Activated gamma-delta T cell treated with anti-CD3 and anti-CD28 coated beads, Interleukin-2, amount 50 U/mL, for 16 hours (primary cell): Measurements from ENCODE around the gene ITGB7.
"Not testable (repeated sequence)": the region's sequence is repeated elsewhere in the genome, so short reads cannot be mapped to it uniquely, and the experiment has no call there.

Source experiments
- DNase-seq: peaks from one replicate; pipeline ENCODE4 v3.0.0-alpha.2; 2020; ENCODE audit warnings: low read depth

Gene ITGB7

DNA sequence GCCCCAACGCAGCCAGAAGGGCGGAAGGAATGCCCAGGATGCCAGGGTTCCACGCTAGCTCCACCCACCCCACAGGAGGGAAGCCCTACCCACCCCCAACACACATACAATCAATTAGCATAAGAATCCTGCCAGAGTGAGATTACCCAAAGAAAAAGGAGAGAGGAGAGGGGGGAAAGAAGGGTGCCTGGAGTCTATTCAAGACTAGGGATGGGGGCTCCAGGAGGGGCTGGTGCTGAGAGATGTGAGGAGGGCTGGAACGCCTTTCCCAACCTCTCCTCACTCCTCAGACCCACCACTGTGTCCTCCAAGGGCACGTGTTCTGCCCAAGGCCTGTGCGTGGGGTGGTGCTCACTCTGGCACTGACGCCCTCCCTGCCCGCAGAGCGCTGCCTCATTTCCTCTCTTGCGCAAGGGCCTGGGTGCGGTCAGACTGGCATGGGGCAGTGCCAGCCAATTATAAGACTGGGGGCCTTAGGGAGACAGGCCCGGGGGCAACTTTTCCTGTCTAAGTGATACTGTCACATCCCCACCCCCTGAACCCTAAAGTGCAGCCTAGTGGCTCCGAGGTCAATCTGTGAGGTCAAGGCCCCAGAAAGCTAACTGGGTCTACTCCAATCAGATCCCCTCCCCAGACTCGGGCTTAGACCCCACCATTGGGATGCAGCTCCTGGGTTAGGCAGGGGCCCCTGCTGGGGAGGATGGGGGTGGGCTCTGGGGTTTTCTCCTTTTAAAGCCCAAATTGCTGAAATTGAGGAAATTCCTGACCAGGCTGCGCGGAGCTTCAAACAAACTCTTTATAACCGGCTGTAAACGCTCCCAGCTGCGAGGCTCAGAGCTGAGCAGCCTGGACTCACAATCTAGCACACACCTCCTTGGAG, 10.2 kb upstream of the ITGB7 start:
- no peak for DNase-seq

- no peak for DNase-seq
These were observed 8.4 kb upstream of the ITGB7 start for GRCh38 chr12:53215497-53215896.

DNA sequence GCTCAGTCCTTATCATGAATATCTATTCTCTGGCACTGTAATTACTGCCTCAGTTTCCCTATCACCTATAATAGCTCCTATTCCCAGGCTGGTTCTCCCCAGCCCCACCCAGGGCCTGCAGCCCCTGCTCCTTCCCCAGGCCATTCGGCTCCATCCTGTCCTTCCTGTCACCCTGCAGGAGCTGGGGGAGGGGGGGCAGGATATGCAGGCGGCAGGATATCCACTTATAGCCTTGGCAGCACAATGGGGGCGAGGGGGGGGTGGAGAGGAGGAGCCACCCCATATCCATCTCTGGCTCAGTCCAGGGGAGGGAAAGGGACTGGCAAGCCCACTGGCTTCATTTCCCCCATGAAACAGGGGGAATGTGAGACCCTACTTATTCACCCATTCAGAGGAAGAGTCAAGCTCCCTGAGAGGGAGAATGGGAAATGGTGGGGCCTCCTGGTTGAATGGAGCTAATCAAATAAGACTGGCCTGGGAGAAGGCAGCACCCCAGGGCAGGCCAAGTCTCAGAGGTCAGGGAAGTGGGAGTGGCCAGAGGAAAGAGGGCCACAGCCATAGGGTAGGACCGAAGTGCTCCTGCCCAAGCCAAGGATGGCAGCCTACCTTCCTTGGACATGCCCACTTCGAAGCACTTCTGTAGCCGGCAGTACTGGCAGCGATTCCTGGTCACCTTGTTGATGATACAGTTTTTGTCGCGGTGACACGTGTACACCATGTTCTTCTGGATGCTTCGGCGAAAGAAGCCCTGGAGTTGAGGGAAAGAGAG, 7.8 kb upstream of the ITGB7 start:
- no peak for DNase-seq

- no peak for DNase-seq
These were observed 7.2 kb upstream of the ITGB7 start for GRCh38 chr12:53214221-53214620.

DNA sequence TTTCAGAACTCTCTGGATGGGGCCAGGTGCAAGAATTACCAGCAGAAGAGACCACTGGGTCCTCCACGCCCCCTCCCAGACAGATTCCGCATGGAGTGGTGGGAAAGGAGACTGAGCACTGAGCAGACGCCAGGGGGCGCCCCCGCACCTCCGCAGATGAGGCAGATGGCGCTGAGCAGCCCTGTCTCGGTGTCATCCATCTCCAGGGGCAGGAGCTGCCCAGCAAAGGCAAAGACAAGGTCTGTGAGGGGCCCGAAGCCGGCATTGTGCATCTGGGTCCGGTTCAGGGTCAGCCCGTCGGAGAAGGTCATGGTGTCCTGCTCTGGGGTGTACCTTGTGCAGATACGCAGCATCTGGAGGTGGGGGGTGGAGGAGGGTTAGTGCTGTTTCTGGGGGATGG, 6.3 kb upstream of the ITGB7 start:
- DNase-seq, result peak; percentile 72

DNA sequence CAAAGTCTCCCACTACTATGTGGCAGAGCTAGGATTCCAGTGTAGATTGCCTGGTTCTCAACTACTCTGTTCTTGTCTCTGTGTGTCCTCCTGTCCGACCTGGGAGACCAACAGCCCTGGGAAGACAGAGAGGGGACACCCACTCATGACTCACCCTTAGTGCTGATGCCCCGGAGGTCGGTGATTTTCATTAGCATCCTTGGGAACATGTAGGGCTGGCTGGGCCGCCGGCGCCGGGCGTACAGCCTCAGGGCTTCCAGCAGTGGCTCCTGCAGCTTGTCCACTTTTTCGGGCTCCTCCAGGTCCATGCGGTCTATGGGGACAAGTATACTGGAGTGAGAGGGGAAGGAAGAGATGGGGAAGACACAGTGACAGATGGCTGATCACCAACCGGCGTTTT, 5.9 kb upstream of the ITGB7 start:
- no peak for DNase-seq

DNA sequence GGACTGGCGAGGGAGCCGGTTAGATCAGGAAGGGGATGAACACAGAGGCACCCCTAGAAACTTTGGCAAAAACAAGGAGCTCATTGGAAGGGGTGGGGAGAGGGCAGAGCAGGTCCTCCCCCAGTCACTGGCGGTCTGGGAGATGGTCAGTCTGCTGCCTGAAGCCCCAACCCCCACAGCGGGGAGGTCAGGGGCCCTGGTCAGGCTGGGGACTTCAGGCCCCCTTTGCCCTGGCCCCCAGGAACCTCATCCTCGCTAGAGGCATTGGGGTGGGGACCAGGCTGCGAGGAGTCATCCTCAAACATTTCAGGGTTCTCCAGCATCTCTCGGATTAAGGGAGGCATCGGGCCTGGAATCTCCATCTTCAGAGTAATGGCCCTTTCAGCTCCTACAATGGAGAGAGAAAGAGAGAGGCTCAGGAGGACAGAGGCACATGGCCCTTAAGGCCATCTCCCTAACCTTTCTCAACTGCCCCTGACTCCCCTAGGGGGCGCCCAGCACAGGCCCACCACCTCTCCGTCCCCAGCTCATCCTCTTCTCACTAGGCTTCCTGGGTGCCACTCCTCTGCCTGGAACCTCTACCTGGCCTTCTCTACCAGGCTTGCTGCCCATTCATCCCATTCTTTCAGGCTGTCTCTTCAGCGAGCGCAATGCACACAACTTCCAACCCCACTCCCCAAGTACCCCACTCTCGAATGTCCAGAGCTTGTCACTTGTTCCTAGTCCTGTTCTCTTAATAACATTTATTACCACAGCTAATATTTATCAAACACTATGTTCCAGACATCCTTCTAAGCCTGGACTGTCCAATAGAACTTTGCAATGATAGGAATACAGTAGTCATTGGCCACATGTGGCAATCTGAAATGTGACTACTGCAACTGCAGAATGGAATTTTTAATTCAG, 4.7 kb upstream of the ITGB7 start:
- DNase-seq, result no peak

GRCh38 chr12:53210843-53211242, 3.8 kb upstream of the ITGB7 start:
- no peak for DNase-seq

DNA sequence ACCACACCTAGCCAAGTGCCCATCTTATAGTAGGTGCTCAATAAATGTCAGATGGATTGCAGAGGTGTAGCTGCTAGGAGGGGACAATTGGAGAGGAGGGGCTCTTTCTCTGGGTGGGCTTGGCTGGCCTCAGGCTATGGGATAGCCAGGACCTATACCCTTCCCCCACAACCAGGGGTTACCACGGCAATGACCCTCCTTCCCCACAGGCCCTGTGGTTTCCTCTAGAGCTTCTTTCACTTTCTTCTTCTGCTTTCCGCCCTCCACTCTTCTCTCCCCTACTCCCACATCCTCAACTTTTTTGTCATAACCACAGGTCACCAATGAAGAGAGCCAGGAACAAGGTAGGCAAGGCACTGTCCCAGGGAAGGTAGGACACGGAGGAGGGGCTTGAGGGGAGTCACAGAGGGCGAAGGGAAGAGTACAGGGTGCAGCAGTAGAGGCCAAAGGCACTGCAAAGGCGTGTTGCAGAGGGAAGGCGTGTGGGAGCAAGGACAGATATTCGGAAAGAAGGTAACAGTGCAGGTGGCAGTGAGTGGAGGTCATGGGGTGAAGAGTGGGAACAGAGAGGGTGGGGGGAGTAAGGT, 1.9 kb upstream of the ITGB7 start:
- DNase-seq, result no peak

GRCh38 chr12:53208435-53208834, 1.4 kb upstream of the ITGB7 start:
- DNase-seq, result no peak

GRCh38 chr12:53205747-53206419, 1.2 kb downstream of the ITGB7 start:
- DNase-seq, result peak; percentile 55

- no peak for DNase-seq
These were observed 2.7 kb downstream of the ITGB7 start for GRCh38 chr12:53204351-53204750.

GRCh38 chr12:53202316-53202715, 4.7 kb downstream of the ITGB7 start:
- not testable (repeated sequence) for DNase-seq

GRCh38 chr12:53201639-53202038, 5.4 kb downstream of the ITGB7 start:
- no peak for DNase-seq

DNA sequence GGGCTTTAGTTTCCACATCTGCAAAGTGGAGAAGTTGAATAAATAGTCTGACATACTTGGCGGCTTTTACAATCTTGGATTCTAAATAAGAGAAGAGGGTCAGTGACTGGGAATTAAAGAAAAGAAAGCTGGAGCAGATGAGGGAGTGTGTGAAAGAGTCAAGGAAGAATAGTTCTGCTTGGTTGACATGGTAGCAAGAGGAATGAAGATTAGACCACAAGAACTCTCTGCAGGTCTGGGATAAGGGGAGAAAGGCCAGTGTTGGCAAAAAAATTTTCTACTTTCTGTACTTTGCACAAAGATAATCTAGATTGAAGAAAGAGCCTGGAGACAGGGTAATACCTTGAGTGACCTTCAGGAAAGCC, 5.9 kb downstream of the ITGB7 start:
- no peak for DNase-seq

GRCh38 chr12:53200458-53201176, 6.4 kb downstream of the ITGB7 start:
- DNase-seq, result no peak

- no peak for DNase-seq
These were observed 7.0 kb downstream of the ITGB7 start for GRCh38 chr12:53200107-53200457.

DNA sequence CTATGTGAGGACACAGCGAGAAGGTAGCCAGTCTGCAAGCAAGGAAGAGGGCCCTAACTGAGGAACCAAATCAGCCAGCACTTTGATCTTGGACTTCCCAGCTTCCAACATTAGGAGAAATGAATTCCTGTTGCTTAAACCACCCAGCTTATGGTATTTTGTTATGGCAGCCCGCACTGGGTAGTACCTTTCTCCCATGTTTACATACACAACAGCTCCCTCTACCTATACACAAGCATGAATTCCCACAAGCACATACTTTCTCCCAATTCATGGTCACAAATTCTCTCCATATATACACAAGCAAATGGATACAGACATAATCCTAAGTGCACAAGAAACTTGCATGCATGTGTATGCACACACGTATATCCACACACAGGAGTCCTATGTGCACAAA, 7.4 kb downstream of the ITGB7 start:
- no peak for DNase-seq

- no peak for DNase-seq
These were observed 8.5 kb downstream of the ITGB7 start for GRCh38 chr12:53198486-53199110.

- no peak for DNase-seq
These were observed 9.9 kb downstream of the ITGB7 start for GRCh38 chr12:53197011-53197640.
